ENCODE results near the gene MYO5B. TPM values are rescaled to one million over a fixed set of nuclear protein-coding genes. Genes with fewer than 3 reads are reported as not detected.

The MYO5B gene
- polyA plus RNA-seq, 4 donors, result 23.8 to 28.4 (median 27.0) TPM

DNA sequence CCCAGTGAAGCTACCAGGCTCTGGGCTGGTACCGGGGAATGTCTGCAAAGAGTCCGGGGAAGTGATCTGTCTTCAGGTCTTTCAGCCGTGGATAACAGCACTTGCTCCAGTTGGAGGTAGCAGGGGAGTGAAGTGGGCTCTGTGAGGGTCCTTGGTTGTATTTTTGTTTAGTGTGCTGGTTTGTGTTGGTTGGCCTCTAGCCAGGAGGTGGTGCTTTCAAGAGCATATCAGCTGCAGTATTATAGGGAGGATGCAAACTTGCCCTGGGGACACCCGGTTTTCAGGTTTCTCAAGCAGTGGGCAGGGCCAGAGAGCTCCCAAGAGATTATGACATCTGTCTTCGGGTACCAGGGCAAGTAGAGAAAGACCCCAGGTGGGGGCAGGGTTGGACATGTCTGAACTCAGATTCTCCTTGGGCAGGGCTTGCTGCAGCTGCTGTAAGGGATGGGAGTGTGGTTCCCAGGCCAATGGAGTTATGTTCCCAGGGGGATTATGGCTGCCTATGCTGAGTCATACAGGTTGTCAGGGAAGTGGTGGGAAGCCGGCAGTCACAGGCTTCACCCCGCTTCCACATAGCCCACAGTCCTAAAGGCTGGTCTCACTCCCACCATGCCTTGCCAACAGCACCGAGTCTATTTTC, 416.0 kb downstream of the MYO5B start:
- no peak for DNase-seq (ENCODE audit: low read depth in 4 of 4, low spot score in 2 of 4)

Other genes with a start within 250 kb of the MYO5B start
- 1 to 10 TPM; 3.3 to 4.6 (median 4.1) TPM for gene CFAP53, start 71.3 kb upstream of the MYO5B start, polyA plus RNA-seq (ENCODE audit: insufficient read length in 4 of 4)
- 10 to 100 TPM; 50.9 to 91.4 (median 71.5) TPM for gene MBD1, start 86.4 kb upstream of the MYO5B start, polyA plus RNA-seq (ENCODE audit: insufficient read length in 4 of 4)
- 10 to 100 TPM; 65.2 to 93.7 (median 86.1) TPM for gene CXXC1, start 92.5 kb upstream of the MYO5B start, polyA plus RNA-seq (ENCODE audit: insufficient read length in 4 of 4)
- 1 to 10 TPM; 5.7 to 7.6 (median 5.9) TPM for gene SKA1, start 179.9 kb upstream of the MYO5B start, polyA plus RNA-seq (ENCODE audit: insufficient read length in 4 of 4)

All from left renal cortex interstitium (tissue), 4 donors.